Measurements from ENCODE around the gene PSMA6. TPM values are rescaled to one million over a fixed set of nuclear protein-coding genes. Genes with fewer than 3 reads are reported as not detected.

The PSMA6 gene
- total and polyA plus RNA-seq, 2 experiments from 2014 or later: 216 to 296 TPM

- DNase-seq (ENCODE audit: low spot score): no peak
- H3K27ac Mint-ChIP-seq: no peak overlapping the region; the same call in 1 of the 2 replicates
Measured at GRCh38 chr14:35342489-35343010, 50.4 kb downstream of the PSMA6 start.

More at GRCh38 chr14:35342489-35343010, 50.4 kb downstream of the PSMA6 start:
- Histone ChIP-seq H3K4me1 (ENCODE audit: insufficient read depth) (0 out of 2 replicates have a peak, but pooled peaks cover 1% of the 10 kb centered on the region), H3K27ac (ENCODE audit: low read depth) (no peak overlapping the region), H4K20me1 (replicated peaks; ENCODE audit: insufficient read depth) (no peaks in the 10 kb centered on the region), H3K4me3 (no peak overlapping the region), H3K27me3 (ENCODE audit: insufficient read depth) (no peaks in the 10 kb centered on the region), H3K79me2 (replicated peaks; ENCODE audit: insufficient read depth) (no peaks in the 10 kb centered on the region), H3F3A (replicated peaks; ENCODE audit: low read depth) (no peaks in the 10 kb centered on the region), H3K9me2 (ENCODE audit: insufficient read depth) (no peaks in the 10 kb centered on the region), H3K36me3 (ENCODE audit: insufficient read depth) (no peaks in the 10 kb centered on the region), H2AFZ (peak overlapping the region; percentile 87), H3K4me2 (no peak overlapping the region)
- Mint-ChIP-seq H3K36me3 (ENCODE audit: low read depth) (no peaks in the 10 kb centered on the region), H3K4me1 (peaks cover 15% of the 10 kb centered on the region), H3K27me3 (ENCODE audit: insufficient read depth, low read depth, poor library complexity) (peaks cover 11% of the 10 kb centered on the region), H3K9me3 (no peaks in the 10 kb centered on the region), H3K4me3 (no peak overlapping the region)
- no peak for ATAC-seq
- TF ChIP-seq EZH2phosphoT487 (IDR thresholded peaks at IDR 0.05; ENCODE audit: unreplicated experiment) (no peak), ZNF114 (CRISPR knock-in tag; IDR thresholded peaks at IDR 0.05) (no peak), CREB1 (CRISPR knock-in tag; IDR thresholded peaks at IDR 0.05; ENCODE audit: low read depth) (no peak), NANOG (IDR thresholded peaks at IDR 0.05; ENCODE audit: borderline replicate concordance) (no peak), ZNF462 (CRISPR knock-in tag; IDR thresholded peaks at IDR 0.05) (no peak), ZNF331 (CRISPR knock-in tag; IDR thresholded peaks at IDR 0.05; ENCODE audit: low read depth) (no peak), CTCF (conservative IDR thresholded peaks at IDR 0.05; ENCODE audit: low read depth in 2 of 2) (no peak), EZH2 (IDR thresholded peaks at IDR 0.05; ENCODE audit: low read depth, unreplicated experiment) (no peak), REST (IDR thresholded peaks at IDR 0.05; ENCODE audit: unreplicated experiment) (no peak), STAT1 (IDR thresholded peaks at IDR 0.05; ENCODE audit: unreplicated experiment) (no peak), ETS1 (IDR thresholded peaks at IDR 0.05) (no peak), POLR2AphosphoS5 (IDR thresholded peaks at IDR 0.05; ENCODE audit: low read depth) (no peak), JUNB (IDR thresholded peaks at IDR 0.05; ENCODE audit: unreplicated experiment) (no peak)

Measured in GM23338 (cell line).